Liver (tissue), 3 donors: Measurements from ENCODE around the gene CFDP1.

Source experiments
- GABPA ChIP-seq, 2 donors: IDR thresholded peaks in 1 of 2; conservative IDR thresholded peaks in 1 of 2; 2 replicates each; pipeline ENCODE4 v1.6.1; 2016; ENCODE audit warnings: antibody characterized with exemption in 2 of 2, mild to moderate bottlenecking in 1 of 2, moderate library complexity in 1 of 2
- HNF4G ChIP-seq: IDR thresholded peaks from 2 replicates; pipeline ENCODE4 v1.6.1; 2016; ENCODE audit warnings: antibody characterized with exemption
- JUND ChIP-seq, 2 donors: IDR thresholded peaks; 2 replicates each; pipeline ENCODE4 v1.6.1; 2016; ENCODE audit warnings: antibody characterized with exemption in 2 of 2
- RAD21 ChIP-seq, 2 donors: IDR thresholded peaks; 2 replicates each; pipeline ENCODE4 v1.6.1; 2016; ENCODE audit warnings: antibody characterized with exemption in 2 of 2, mild to moderate bottlenecking in 2 of 2
- RXRA ChIP-seq, 2 donors: IDR thresholded peaks; 2 replicates each; pipeline ENCODE4 v1.6.1; 2017 to 2018; ENCODE audit warnings: antibody characterized with exemption in 2 of 2, mild to moderate bottlenecking in 1 of 2
- SP1 ChIP-seq: IDR thresholded peaks from 2 replicates; pipeline ENCODE4 v1.6.1; 2018; ENCODE audit warnings: antibody characterized with exemption, mild to moderate bottlenecking
- TAF1 ChIP-seq: conservative IDR thresholded peaks from 2 replicates; pipeline ENCODE4 v1.6.1; 2016; ENCODE audit warnings: antibody characterized with exemption, mild to moderate bottlenecking
- YY1 ChIP-seq: IDR thresholded peaks from 2 replicates; pipeline ENCODE4 v1.6.1; 2016; ENCODE audit warnings: antibody characterized with exemption, mild to moderate bottlenecking
- TF ChIP-seq, protein P1 (sequence below): fragments of 150-350 bp; IDR thresholded peaks from 2 replicates; pipeline ENCODE4 v1.5.1; 2017; ENCODE audit warnings: improper control_type of control experiment, low read depth, low read length; ENCODE audit not compliant: missing input control
- TF ChIP-seq, protein P2 (sequence below): IDR thresholded peaks from 2 replicates; pipeline ENCODE4 v1.6.1; 2016; ENCODE audit warnings: antibody characterized with exemption
- TF ChIP-seq, protein P3 (sequence below): IDR thresholded peaks from 2 replicates; pipeline ENCODE4 v1.6.1; 2016; ENCODE audit warnings: antibody characterized with exemption, mild to moderate bottlenecking
- TF ChIP-seq, protein P4 (sequence below): IDR thresholded peaks from 2 replicates; pipeline ENCODE4 v1.6.1; 2016; ENCODE audit warnings: antibody characterized with exemption
- donor health status: healthy.
- donor health status: healthy.

- TF ChIP-seq, protein P1, sequence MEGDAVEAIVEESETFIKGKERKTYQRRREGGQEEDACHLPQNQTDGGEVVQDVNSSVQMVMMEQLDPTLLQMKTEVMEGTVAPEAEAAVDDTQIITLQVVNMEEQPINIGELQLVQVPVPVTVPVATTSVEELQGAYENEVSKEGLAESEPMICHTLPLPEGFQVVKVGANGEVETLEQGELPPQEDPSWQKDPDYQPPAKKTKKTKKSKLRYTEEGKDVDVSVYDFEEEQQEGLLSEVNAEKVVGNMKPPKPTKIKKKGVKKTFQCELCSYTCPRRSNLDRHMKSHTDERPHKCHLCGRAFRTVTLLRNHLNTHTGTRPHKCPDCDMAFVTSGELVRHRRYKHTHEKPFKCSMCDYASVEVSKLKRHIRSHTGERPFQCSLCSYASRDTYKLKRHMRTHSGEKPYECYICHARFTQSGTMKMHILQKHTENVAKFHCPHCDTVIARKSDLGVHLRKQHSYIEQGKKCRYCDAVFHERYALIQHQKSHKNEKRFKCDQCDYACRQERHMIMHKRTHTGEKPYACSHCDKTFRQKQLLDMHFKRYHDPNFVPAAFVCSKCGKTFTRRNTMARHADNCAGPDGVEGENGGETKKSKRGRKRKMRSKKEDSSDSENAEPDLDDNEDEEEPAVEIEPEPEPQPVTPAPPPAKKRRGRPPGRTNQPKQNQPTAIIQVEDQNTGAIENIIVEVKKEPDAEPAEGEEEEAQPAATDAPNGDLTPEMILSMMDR, result no peak
- TF ChIP-seq, protein P2, sequence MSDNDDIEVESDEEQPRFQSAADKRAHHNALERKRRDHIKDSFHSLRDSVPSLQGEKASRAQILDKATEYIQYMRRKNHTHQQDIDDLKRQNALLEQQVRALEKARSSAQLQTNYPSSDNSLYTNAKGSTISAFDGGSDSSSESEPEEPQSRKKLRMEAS, result no peak
- TF ChIP-seq RAD21 (IDR thresholded peaks at IDR 0.05), result no peak
- TF ChIP-seq JUND (IDR thresholded peaks at IDR 0.05), result no peak
- TF ChIP-seq YY1, result no peak
- no peak for TF ChIP-seq GABPA (IDR thresholded peaks at IDR 0.05 in 1 of 2, conservative IDR thresholded peaks at IDR 0.05 in 1 of 2)
- no peak for TF ChIP-seq RXRA (IDR thresholded peaks at IDR 0.05)
- TF ChIP-seq, protein P3, sequence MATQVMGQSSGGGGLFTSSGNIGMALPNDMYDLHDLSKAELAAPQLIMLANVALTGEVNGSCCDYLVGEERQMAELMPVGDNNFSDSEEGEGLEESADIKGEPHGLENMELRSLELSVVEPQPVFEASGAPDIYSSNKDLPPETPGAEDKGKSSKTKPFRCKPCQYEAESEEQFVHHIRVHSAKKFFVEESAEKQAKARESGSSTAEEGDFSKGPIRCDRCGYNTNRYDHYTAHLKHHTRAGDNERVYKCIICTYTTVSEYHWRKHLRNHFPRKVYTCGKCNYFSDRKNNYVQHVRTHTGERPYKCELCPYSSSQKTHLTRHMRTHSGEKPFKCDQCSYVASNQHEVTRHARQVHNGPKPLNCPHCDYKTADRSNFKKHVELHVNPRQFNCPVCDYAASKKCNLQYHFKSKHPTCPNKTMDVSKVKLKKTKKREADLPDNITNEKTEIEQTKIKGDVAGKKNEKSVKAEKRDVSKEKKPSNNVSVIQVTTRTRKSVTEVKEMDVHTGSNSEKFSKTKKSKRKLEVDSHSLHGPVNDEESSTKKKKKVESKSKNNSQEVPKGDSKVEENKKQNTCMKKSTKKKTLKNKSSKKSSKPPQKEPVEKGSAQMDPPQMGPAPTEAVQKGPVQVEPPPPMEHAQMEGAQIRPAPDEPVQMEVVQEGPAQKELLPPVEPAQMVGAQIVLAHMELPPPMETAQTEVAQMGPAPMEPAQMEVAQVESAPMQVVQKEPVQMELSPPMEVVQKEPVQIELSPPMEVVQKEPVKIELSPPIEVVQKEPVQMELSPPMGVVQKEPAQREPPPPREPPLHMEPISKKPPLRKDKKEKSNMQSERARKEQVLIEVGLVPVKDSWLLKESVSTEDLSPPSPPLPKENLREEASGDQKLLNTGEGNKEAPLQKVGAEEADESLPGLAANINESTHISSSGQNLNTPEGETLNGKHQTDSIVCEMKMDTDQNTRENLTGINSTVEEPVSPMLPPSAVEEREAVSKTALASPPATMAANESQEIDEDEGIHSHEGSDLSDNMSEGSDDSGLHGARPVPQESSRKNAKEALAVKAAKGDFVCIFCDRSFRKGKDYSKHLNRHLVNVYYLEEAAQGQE, result no peak
- TF ChIP-seq SP1, result no peak
- TF ChIP-seq TAF1, result no peak
- TF ChIP-seq, protein P4, sequence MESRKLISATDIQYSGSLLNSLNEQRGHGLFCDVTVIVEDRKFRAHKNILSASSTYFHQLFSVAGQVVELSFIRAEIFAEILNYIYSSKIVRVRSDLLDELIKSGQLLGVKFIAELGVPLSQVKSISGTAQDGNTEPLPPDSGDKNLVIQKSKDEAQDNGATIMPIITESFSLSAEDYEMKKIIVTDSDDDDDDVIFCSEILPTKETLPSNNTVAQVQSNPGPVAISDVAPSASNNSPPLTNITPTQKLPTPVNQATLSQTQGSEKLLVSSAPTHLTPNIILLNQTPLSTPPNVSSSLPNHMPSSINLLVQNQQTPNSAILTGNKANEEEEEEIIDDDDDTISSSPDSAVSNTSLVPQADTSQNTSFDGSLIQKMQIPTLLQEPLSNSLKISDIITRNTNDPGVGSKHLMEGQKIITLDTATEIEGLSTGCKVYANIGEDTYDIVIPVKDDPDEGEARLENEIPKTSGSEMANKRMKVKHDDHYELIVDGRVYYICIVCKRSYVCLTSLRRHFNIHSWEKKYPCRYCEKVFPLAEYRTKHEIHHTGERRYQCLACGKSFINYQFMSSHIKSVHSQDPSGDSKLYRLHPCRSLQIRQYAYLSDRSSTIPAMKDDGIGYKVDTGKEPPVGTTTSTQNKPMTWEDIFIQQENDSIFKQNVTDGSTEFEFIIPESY, result no peak
- no peak for TF ChIP-seq HNF4G
These were observed 9.6 kb downstream of the CFDP1 start for GRCh38 chr16:75423723-75424104.
